ENCODE data around the gene HOXB7.

Gene HOXB7

GRCh38 chr17:48609033-48609432 lies 1.8 kb downstream of the HOXB7 start:
- DNase-seq, result no peak

GRCh38 chr17:48608494-48608834 lies 2.4 kb downstream of the HOXB7 start:
- DNase-seq, result no peak

- no peak for DNase-seq
Measured at GRCh38 chr17:48606892-48607614, 3.8 kb downstream of the HOXB7 start.

- DNase-seq, result no peak
Measured at GRCh38 chr17:48605991-48606891, 4.6 kb downstream of the HOXB7 start.

- no peak for DNase-seq
Measured at GRCh38 chr17:48605409-48605919, 5.4 kb downstream of the HOXB7 start.

GRCh38 chr17:48604770-48605329 lies 6.0 kb downstream of the HOXB7 start, which contains the start of gene HOXB6:
TSS of gene HOXB6 (minus strand) at chr17:48604986. CDS start at chr17:48598150, 6,836 bp downstream.
- DNase-seq, result no peak

- no peak for DNase-seq
Measured at GRCh38 chr17:48603959-48604769, 6.7 kb downstream of the HOXB7 start.

- DNase-seq, result no peak
Measured at GRCh38 chr17:48601539-48602425, 9.0 kb downstream of the HOXB7 start.

GRCh38 chr17:48601207-48601538 lies 9.6 kb downstream of the HOXB7 start:
- DNase-seq, result no peak

GRCh38 chr17:48600244-48601098 lies 10.3 kb downstream of the HOXB7 start:
- no peak for DNase-seq

GRCh38 chr17:48599354-48599753 lies 11.5 kb downstream of the HOXB7 start:
- DNase-seq, result no peak

GRCh38 chr17:48598736-48599135 lies 12.1 kb downstream of the HOXB7 start:
- no peak for DNase-seq

- DNase-seq, result no peak
Measured at GRCh38 chr17:48597778-48598631, 12.8 kb downstream of the HOXB7 start.

GRCh38 chr17:48597528-48597777 lies 13.4 kb downstream of the HOXB7 start:
- DNase-seq, result no peak

- DNase-seq, result no peak
Measured at GRCh38 chr17:48596735-48597527, 13.9 kb downstream of the HOXB7 start.

GRCh38 chr17:48596000-48596734 lies 14.7 kb downstream of the HOXB7 start:
- no peak for DNase-seq

GRCh38 chr17:48595278-48595999 lies 15.4 kb downstream of the HOXB7 start:
- no peak for DNase-seq

All from activated gamma-delta T cell (primary cell).